Erythroblast (primary cell): ENCODE data around the gene SAT2.

Source experiments
- GATA1 ChIP-seq: IDR thresholded peaks from 2 replicates; pipeline ENCODE4 v1.6.1; 2011; ENCODE audit warnings: low read depth, mild to moderate bottlenecking, control low read depth, low read length, moderate library complexity
- POLR2A ChIP-seq: IDR thresholded peaks from 2 replicates; pipeline ENCODE4 v1.6.1; 2011; ENCODE audit warnings: mild to moderate bottlenecking, low read length

DNA sequence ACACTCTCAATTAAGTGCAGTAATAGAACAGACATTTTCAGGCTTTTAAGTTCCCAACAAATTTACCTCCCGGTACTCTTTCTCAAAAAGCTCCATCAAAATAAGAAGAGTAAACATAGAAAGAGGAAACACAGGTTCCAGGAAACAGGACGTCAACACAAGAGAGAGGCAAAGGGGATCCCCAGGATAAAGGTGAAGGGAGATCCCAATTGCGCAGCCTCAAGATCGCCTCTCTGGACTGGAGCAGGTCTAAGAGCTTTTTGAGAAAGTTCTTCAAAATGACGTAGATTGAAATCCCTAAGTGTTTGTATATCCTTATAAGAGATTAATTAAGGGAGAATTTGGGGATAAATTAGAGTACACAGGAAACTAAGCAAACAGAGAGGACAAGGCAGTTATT, 9.0 kb downstream of the SAT2 start:
- TF ChIP-seq POLR2A (no peak), GATA1 (no peak)
